CD14-positive monocyte (primary cell): Measurements from ENCODE around the gene S100A1. TPM values are rescaled to one million over a fixed set of nuclear protein-coding genes. Genes with fewer than 3 reads are reported as not detected.

Source experiments
- DNase-seq, 3 donors: peaks; one replicate each; pipeline ENCODE4 v3.0.0-alpha.2; 2011 to 2022
- H2AFZ ChIP-seq: 2 replicates; pipeline ENCODE4 v1.6.0; 2012; ENCODE audit warnings: mild to moderate bottlenecking, low read depth, low read length, inconsistent platforms; ENCODE audit not compliant: insufficient read depth, poor library complexity, severe bottlenecking
- H3K27ac ChIP-seq, 2 donors: 1 replicate in 1 of 2; 2 replicates in 1 of 2; pipeline ENCODE4 v1.5.1; 2012 to 2013; ENCODE audit warnings: low read length in 2 of 2, control low read depth in 1 of 2, inconsistent platforms in 1 of 2, low read depth in 1 of 2, mild to moderate bottlenecking in 1 of 2
- H3K27me3 ChIP-seq, 2 donors: one replicate each; pipeline versions ENCODE4 v1.6.0 to v1.6.1; 2011 to 2013; ENCODE audit warnings: low read length in 2 of 2; ENCODE audit not compliant: control insufficient read depth in 2 of 2, insufficient read depth in 2 of 2
- H3K36me3 ChIP-seq, 2 donors: replicated peaks in 1 of 2; 1 replicate in 1 of 2; 2 replicates in 1 of 2; pipeline versions ENCODE4 v1.5.1 to v1.6.1; 2012 to 2013; ENCODE audit warnings: low read length in 2 of 2, control low read depth in 1 of 2, inconsistent platforms in 1 of 2, mild to moderate bottlenecking in 1 of 2; ENCODE audit not compliant: insufficient read depth in 2 of 2, control insufficient read depth in 1 of 2
- H3K4me1 ChIP-seq, 2 donors: 1 replicate in 1 of 2; 2 replicates in 1 of 2; pipeline versions ENCODE4 v1.5.1 to v1.6.1; 2012 to 2013; ENCODE audit warnings: low read length in 2 of 2, control low read depth in 1 of 2, inconsistent platforms in 1 of 2, mild to moderate bottlenecking in 1 of 2, moderate library complexity in 1 of 2; ENCODE audit not compliant: insufficient read depth in 2 of 2, control insufficient read depth in 1 of 2
- H3K4me2 ChIP-seq: replicated peaks from 2 replicates; pipeline ENCODE3; 2012; ENCODE audit warnings: low read length, moderate library complexity, mild to moderate bottlenecking; ENCODE audit not compliant: poor library complexity, severe bottlenecking; ENCODE audit errors: extremely low read depth
- H3K4me3 ChIP-seq, 3 experiments: fragments of 200-600 bp in 1 of 3; sonication (generic) in 1 of 3; replicated peaks in 1 of 3; 1 replicate in 2 of 3; 2 replicates in 1 of 3; pipeline ENCODE4 v1.5.1; 2011 to 2013; ENCODE audit warnings: low read length in 3 of 3, mild to moderate bottlenecking in 3 of 3, control low read depth in 2 of 3, low read depth in 2 of 3, inconsistent platforms in 1 of 3, moderate library complexity in 1 of 3
- H3K79me2 ChIP-seq: 2 replicates; pipeline ENCODE4 v1.6.0; 2012; ENCODE audit warnings: mild to moderate bottlenecking, control low read depth, inconsistent platforms, low read length, moderate library complexity; ENCODE audit not compliant: insufficient read depth
- H3K9ac ChIP-seq: 2 replicates; pipeline ENCODE4 v1.6.0; 2017; ENCODE audit warnings: low read length, mild to moderate bottlenecking; ENCODE audit not compliant: insufficient read depth, poor library complexity, severe bottlenecking
- H3K9me3 ChIP-seq, 2 donors: replicated peaks in 1 of 2; 1 replicate in 1 of 2; 2 replicates in 1 of 2; pipeline versions ENCODE4 v1.5.1 to v1.6.1; 2012 to 2013; ENCODE audit warnings: low read length in 2 of 2, control low read depth in 1 of 2; ENCODE audit not compliant: control insufficient read depth in 1 of 2, insufficient read depth in 1 of 2
- H4K20me1 ChIP-seq: 2 replicates; pipeline ENCODE4 v1.6.0; 2012; ENCODE audit warnings: mild to moderate bottlenecking, low read length, control low read depth, moderate library complexity; ENCODE audit not compliant: insufficient read depth
- H3K27ac Mint-ChIP-seq, 7 donors: one replicate each; pipeline ENCODE4 v1.8.0; 2020; ENCODE audit warnings: mild to moderate bottlenecking in 7 of 7, mixed read lengths in 7 of 7, moderate library complexity in 6 of 7, inconsistent platforms in 2 of 7
- H3K27me3 Mint-ChIP-seq, 3 donors: one replicate each; pipeline ENCODE4 v1.8.0; 2021 to 2022; ENCODE audit warnings: low read depth in 3 of 3, mild to moderate bottlenecking in 3 of 3, mixed read lengths in 3 of 3, moderate library complexity in 3 of 3, inconsistent platforms in 1 of 3
- H3K36me3 Mint-ChIP-seq, 2 donors: one replicate each; pipeline ENCODE4 v1.8.0; 2020; ENCODE audit warnings: mixed read lengths in 2 of 2, inconsistent platforms in 1 of 2, mild to moderate bottlenecking in 1 of 2
- H3K4me1 Mint-ChIP-seq: one replicate; pipeline ENCODE4 v1.8.0; 2020; ENCODE audit warnings: mild to moderate bottlenecking, mixed read lengths
- H3K4me3 Mint-ChIP-seq, 2 donors: one replicate each; pipeline ENCODE4 v1.8.0; 2020; ENCODE audit warnings: mild to moderate bottlenecking in 2 of 2, mixed read lengths in 2 of 2, moderate library complexity in 1 of 2
- H3K9me3 Mint-ChIP-seq, 7 donors: one replicate each; pipeline ENCODE4 v1.8.0; 2020 to 2022; ENCODE audit warnings: mixed read lengths in 7 of 7, mild to moderate bottlenecking in 6 of 7, moderate library complexity in 6 of 7, inconsistent platforms in 2 of 7
- WGBS: methylation state at CpG from one replicate; pipeline ENCODE4 v1.1.5; 2013; ENCODE audit warnings: missing lambda C conversion rate; ENCODE audit not compliant: insufficient coverage; 5-methylcytosine and 5-hydroxymethylcytosine counted together
- intact Hi-C, 2 donors: fragments of 100-400 bp; cut with micrococcal nuclease; formaldehyde crosslinking; loops; one replicate each; pipeline versions ENCODE4 v1.15.0 to v1.15.1; 2023
- polyA plus RNA-seq, 3 donors: library from polyadenylated mRNA; depleted of rRNA in 1 of 3; unstranded in 2 of 3; stranded (reverse) in 1 of 3; fragments of 300-500 nt in 2 of 3; fragments of >200 nt in 1 of 3; fragmentation: Illumina TruSeq in 2 of 3; gene quantifications; 1 replicate in 2 of 3; 2 replicates in 1 of 3; pipeline ENCODE4 v1.2.3, GENCODE V29; 2012 to 2021
- TF ChIP-seq, protein P1 (sequence below): fragments of 200-600 bp; IDR thresholded peaks from one replicate; pipeline ENCODE4 v1.8.0; 2022; ENCODE audit warnings: antibody characterized with exemption, mild to moderate bottlenecking

S100A1 gene
- polyA plus RNA-seq, 3 donors, result not detected

DNA sequence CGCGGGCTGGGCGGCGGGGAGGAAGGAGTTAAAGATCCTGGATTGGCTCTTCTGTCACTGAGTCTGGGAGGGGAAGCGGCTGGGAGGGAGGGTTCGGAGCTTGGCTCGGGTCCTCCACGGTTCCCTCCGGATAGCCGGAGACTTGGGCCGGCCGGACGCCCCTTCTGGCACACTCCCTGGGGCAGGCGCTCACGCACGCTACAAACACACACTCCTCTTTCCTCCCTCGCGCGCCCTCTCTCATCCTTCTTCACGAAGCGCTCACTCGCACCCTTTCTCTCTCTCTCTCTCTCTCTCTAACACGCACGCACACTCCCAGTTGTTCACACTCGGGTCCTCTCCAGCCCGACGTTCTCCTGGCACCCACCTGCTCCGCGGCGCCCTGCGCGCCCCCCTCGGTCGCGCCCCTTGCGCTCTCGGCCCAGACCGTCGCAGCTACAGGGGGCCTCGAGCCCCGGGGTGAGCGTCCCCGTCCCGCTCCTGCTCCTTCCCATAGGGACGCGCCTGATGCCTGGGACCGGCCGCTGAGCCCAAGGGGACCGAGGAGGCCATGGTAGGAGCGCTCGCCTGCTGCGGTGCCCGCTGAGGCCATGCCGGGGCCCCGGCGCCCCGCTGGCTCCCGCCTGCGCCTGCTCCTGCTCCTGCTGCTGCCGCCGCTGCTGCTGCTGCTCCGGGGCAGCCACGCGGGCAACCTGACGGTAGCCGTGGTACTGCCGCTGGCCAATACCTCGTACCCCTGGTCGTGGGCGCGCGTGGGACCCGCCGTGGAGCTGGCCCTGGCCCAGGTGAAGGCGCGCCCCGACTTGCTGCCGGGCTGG is 50.5 kb downstream of the S100A1 start, which contains the start of gene NPR1:
Gene NPR1, plus strand, starts transcription at position 170 of the 818 bp plus-strand sequence. Its CDS starts 421 bp downstream, at position 591.
- H3K27me3 ChIP-seq, result peaks cover 19 to 41% of the 10 kb centered on the region in 2 donors
- under 1% methylated on average over 78 of the region's 78 CpGs for WGBS
- intact Hi-C loops, result loop anchor here (5.0 kb wide), 2 partner anchors 69 to 309 kb away; partner anchors contain the start of gene RAB13 (in 1 of the 2)

More for the DNA sequence above, 50.5 kb downstream of the S100A1 start, which contains the start of gene NPR1:
- H3K36me3 ChIP-seq, result no peaks in the 10 kb centered on the region
- peak within 1 kb of the TSS; percentile 30 to 78 (median 32) for H3K4me3 ChIP-seq
- Mint-ChIP-seq H3K4me3 (peak within 1 kb of the TSS; percentile 84 to 96), H3K27ac (peak within 1 kb of the TSS in 1 of 7 donors; percentile 68), H3K36me3 (peaks cover 11 to 14% of the 10 kb centered on the region in 2 donors), H3K9me3 (peaks cover 0 to 17% (median 12%) of the 10 kb centered on the region in 7 donors), H3K27me3 (peaks cover 46 to 48% (median 47%) of the 10 kb centered on the region in 3 donors), H3K4me1 (peaks cover 25% of the 10 kb centered on the region)
- peak within 1 kb of the TSS; percentile 95 for H3K4me2 ChIP-seq
- peaks cover 0 to 4% of the 10 kb centered on the region in 2 donors for H3K9me3 ChIP-seq
- TF ChIP-seq, protein P1, sequence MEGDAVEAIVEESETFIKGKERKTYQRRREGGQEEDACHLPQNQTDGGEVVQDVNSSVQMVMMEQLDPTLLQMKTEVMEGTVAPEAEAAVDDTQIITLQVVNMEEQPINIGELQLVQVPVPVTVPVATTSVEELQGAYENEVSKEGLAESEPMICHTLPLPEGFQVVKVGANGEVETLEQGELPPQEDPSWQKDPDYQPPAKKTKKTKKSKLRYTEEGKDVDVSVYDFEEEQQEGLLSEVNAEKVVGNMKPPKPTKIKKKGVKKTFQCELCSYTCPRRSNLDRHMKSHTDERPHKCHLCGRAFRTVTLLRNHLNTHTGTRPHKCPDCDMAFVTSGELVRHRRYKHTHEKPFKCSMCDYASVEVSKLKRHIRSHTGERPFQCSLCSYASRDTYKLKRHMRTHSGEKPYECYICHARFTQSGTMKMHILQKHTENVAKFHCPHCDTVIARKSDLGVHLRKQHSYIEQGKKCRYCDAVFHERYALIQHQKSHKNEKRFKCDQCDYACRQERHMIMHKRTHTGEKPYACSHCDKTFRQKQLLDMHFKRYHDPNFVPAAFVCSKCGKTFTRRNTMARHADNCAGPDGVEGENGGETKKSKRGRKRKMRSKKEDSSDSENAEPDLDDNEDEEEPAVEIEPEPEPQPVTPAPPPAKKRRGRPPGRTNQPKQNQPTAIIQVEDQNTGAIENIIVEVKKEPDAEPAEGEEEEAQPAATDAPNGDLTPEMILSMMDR, result no peak
- H3K27ac ChIP-seq, result no peak within 1 kb of the TSS
- H3K79me2 ChIP-seq, result no peaks in the 10 kb centered on the region
- H3K9ac ChIP-seq, result peak within 1 kb of the TSS; percentile 57
- H3K4me1 ChIP-seq, result peaks cover 18 to 27% of the 10 kb centered on the region in 2 donors
- no peaks in the 10 kb centered on the region for H4K20me1 ChIP-seq
- peak within 1 kb of the TSS; percentile 83 for H2AFZ ChIP-seq
- no peak for DNase-seq
